ENCODE measurements around the gene ZEB2. TPM values are rescaled to one million over a fixed set of nuclear protein-coding genes. Genes with fewer than 3 reads are reported as not detected.
A peak's percentile ranks its signal among the peaks of the same experiment; 100 is the strongest.

Gene ZEB2
- total RNA-seq, 1 donor from 2014 or later: 121 TPM

DNA sequence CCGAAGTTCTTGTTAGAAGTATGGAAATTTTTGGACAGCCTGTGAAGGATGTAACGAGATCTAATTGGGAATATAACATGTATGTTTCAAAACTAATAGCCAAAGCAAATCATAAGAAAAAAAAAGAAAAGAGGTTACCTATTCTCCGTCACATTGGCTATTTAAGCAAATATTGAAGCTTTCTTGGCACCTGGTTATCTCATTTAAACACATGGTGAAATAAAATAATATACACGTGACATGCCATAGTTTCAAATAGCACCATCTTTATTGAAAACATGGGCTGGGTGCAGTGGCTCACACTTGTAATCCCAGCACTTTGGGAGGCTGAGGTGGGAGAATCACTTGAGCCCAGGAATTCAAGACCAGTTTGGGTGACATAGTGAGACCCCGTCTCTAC lies 56.7 kb downstream of the ZEB2 start:
- no peak for DNase-seq
- H3K9me3 Mint-ChIP-seq (ENCODE audit: unreplicated experiment): peaks cover 2% of the 10 kb centered on the region
- H3K27me3 Mint-ChIP-seq (ENCODE audit: unreplicated experiment): peaks cover 2% of the 10 kb centered on the region
- H3K36me3 Mint-ChIP-seq (ENCODE audit: unreplicated experiment): no peaks in the 10 kb centered on the region
- no peak overlapping the region for H3K27ac Mint-ChIP-seq (ENCODE audit: unreplicated experiment)
- TF ChIP-seq, protein P1, sequence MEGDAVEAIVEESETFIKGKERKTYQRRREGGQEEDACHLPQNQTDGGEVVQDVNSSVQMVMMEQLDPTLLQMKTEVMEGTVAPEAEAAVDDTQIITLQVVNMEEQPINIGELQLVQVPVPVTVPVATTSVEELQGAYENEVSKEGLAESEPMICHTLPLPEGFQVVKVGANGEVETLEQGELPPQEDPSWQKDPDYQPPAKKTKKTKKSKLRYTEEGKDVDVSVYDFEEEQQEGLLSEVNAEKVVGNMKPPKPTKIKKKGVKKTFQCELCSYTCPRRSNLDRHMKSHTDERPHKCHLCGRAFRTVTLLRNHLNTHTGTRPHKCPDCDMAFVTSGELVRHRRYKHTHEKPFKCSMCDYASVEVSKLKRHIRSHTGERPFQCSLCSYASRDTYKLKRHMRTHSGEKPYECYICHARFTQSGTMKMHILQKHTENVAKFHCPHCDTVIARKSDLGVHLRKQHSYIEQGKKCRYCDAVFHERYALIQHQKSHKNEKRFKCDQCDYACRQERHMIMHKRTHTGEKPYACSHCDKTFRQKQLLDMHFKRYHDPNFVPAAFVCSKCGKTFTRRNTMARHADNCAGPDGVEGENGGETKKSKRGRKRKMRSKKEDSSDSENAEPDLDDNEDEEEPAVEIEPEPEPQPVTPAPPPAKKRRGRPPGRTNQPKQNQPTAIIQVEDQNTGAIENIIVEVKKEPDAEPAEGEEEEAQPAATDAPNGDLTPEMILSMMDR (IDR thresholded peaks at IDR 0.05; ENCODE audit: partially characterized antibody, unreplicated experiment): no peak
- no peak overlapping the region for H3K4me3 Mint-ChIP-seq (ENCODE audit: unreplicated experiment)
- peaks cover 42% of the 10 kb centered on the region for H3K4me1 Mint-ChIP-seq (ENCODE audit: low read depth, unreplicated experiment)

DNA sequence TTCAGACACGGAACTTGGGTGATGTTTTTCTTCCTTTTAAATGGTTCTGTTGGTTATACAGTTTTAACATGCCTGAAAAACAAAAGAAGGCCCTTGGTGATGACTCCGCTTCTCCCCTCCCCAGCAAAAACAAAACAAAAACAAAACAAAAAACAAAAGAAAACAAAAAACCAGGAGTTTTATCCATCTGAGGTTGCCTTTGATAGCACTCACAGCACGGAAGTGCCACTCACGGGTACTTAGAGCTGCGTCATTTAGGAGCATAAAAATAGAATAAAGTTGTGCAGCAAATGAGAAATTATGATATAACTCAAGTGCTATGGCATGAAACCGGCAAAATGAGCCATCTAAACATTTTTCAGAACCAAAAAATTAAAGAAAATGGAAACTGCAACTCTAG lies 57.7 kb downstream of the ZEB2 start:
- H3K36me3 Mint-ChIP-seq (ENCODE audit: unreplicated experiment): no peaks in the 10 kb centered on the region
- peaks cover 2% of the 10 kb centered on the region for H3K27me3 Mint-ChIP-seq (ENCODE audit: unreplicated experiment)
- TF ChIP-seq, protein P1 (IDR thresholded peaks at IDR 0.05; ENCODE audit: partially characterized antibody, unreplicated experiment): no peak
- no peak overlapping the region for H3K27ac Mint-ChIP-seq (ENCODE audit: unreplicated experiment)
- H3K4me1 Mint-ChIP-seq (ENCODE audit: low read depth, unreplicated experiment): peaks cover 34% of the 10 kb centered on the region
- H3K4me3 Mint-ChIP-seq (ENCODE audit: unreplicated experiment): no peak overlapping the region
- no peak for DNase-seq
- H3K9me3 Mint-ChIP-seq (ENCODE audit: unreplicated experiment): peaks cover 2% of the 10 kb centered on the region

DNA sequence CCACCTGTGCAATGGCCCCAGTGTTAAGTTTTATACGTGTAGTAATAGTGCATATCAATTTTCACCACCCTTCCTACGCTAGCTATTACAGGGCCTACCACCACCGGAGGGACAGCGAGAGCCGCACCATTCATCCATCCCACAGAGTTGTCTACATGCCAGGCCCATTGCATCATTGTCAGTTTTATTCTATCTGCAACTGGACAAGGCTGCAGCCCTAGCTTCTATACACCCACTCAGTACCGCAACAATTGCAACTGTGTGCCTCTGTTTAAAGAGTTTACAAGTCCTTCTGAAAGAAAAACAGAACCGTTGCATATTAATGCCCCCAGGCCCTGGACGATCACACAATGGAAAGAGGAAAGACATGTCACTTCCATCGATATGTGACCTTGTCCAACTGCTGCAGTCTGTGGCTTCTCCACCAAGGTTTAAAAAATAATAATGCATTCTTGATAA lies 58.6 kb downstream of the ZEB2 start:
- Mint-ChIP-seq H3K4me1 (ENCODE audit: low read depth, unreplicated experiment) (peaks cover 30% of the 10 kb centered on the region), H3K27ac (ENCODE audit: unreplicated experiment) (no peak overlapping the region), H3K4me3 (ENCODE audit: unreplicated experiment) (no peak overlapping the region), H3K27me3 (ENCODE audit: unreplicated experiment) (peaks cover 2% of the 10 kb centered on the region), H3K9me3 (ENCODE audit: unreplicated experiment) (peaks cover 2% of the 10 kb centered on the region), H3K36me3 (ENCODE audit: unreplicated experiment) (no peaks in the 10 kb centered on the region)
- no peak for DNase-seq
- TF ChIP-seq, protein P1 (IDR thresholded peaks at IDR 0.05; ENCODE audit: partially characterized antibody, unreplicated experiment): no peak

DNA sequence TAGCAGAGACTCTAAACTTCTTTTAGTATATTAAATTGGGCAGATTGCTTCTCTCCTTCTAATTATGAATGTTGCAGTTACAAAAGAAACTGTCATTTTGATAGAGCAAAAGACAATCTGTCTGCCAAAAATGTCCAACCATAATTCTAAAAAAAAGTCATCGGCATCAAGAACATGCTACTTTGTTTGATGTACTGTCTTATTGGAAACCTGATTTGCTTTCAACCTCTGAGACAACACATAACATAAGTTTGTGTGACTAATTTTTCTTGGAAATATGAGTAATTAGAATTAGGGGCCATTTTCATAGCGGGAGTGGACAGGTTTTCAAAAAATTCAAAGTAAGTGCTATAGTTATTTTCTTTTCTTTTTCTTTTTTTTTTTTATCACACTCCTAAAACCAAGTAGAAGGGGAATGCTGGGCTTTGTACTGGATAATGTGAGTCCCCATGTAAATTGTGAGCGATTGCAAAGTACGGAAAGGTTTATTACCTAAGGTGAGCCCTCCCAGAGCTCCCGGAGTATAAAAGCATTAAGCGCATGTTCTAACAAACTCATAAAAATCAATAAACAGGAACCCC lies 59.1 kb downstream of the ZEB2 start:
- peaks cover 2% of the 10 kb centered on the region for H3K27me3 Mint-ChIP-seq (ENCODE audit: unreplicated experiment)
- H3K36me3 Mint-ChIP-seq (ENCODE audit: unreplicated experiment): no peaks in the 10 kb centered on the region
- no peak for DNase-seq
- H3K4me3 Mint-ChIP-seq (ENCODE audit: unreplicated experiment): no peak overlapping the region
- no peak overlapping the region for H3K27ac Mint-ChIP-seq (ENCODE audit: unreplicated experiment)
- TF ChIP-seq, protein P1 (IDR thresholded peaks at IDR 0.05; ENCODE audit: partially characterized antibody, unreplicated experiment): no peak
- peaks cover 30% of the 10 kb centered on the region for H3K4me1 Mint-ChIP-seq (ENCODE audit: low read depth, unreplicated experiment)
- peaks cover 2% of the 10 kb centered on the region for H3K9me3 Mint-ChIP-seq (ENCODE audit: unreplicated experiment)

DNA sequence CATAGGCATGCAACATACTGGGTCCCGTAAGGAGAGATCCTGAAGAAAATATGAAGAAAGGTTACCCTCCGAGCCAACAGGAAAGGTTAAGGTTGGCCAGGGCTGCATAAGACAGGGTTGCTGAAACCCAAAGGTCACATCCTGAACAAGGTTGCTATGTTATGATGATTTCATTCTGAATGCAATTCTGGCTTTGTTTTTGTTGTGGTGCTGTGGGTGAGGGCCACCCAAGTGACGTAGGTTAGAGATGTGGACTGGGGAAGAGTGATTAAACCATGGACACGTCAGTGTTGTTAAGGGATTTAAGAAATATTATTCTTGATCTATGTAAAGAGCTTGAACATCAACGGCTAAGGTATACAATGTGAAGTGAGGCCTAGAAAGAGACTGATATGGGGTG lies 60.0 kb downstream of the ZEB2 start:
- Mint-ChIP-seq H3K9me3 (ENCODE audit: unreplicated experiment) (peaks cover 4% of the 10 kb centered on the region), H3K27ac (ENCODE audit: unreplicated experiment) (peak overlapping the region; percentile 50), H3K36me3 (ENCODE audit: unreplicated experiment) (no peaks in the 10 kb centered on the region), H3K4me3 (ENCODE audit: unreplicated experiment) (no peak overlapping the region), H3K4me1 (ENCODE audit: low read depth, unreplicated experiment) (peaks cover 30% of the 10 kb centered on the region), H3K27me3 (ENCODE audit: unreplicated experiment) (peaks cover 2% of the 10 kb centered on the region)
- TF ChIP-seq, protein P1 (IDR thresholded peaks at IDR 0.05; ENCODE audit: partially characterized antibody, unreplicated experiment): no peak
- DNase-seq: no peak
